ENCODE measurements around the gene SH3RF2.

The SH3RF2 gene

GRCh38 chr5:146048994-146049703 is 112.8 kb downstream of the SH3RF2 start:
- TF ChIP-seq TAF1 (IDR thresholded peaks at IDR 0.05; ENCODE audit: borderline replicate concordance, insufficient read depth, low read length) (no peak), POLR2AphosphoS5 (IDR thresholded peaks at IDR 0.05; ENCODE audit: low read depth, low read length) (no peak), FOXP2 (optimal IDR thresholded peaks at IDR 0.05; ENCODE audit: borderline replicate concordance, extremely low read depth, extremely low read length, insufficient read depth) (no peak), SIN3A (IDR thresholded peaks at IDR 0.05; ENCODE audit: borderline replicate concordance, insufficient read depth, low read length) (no peak)
- TF ChIP-seq, protein P1, sequence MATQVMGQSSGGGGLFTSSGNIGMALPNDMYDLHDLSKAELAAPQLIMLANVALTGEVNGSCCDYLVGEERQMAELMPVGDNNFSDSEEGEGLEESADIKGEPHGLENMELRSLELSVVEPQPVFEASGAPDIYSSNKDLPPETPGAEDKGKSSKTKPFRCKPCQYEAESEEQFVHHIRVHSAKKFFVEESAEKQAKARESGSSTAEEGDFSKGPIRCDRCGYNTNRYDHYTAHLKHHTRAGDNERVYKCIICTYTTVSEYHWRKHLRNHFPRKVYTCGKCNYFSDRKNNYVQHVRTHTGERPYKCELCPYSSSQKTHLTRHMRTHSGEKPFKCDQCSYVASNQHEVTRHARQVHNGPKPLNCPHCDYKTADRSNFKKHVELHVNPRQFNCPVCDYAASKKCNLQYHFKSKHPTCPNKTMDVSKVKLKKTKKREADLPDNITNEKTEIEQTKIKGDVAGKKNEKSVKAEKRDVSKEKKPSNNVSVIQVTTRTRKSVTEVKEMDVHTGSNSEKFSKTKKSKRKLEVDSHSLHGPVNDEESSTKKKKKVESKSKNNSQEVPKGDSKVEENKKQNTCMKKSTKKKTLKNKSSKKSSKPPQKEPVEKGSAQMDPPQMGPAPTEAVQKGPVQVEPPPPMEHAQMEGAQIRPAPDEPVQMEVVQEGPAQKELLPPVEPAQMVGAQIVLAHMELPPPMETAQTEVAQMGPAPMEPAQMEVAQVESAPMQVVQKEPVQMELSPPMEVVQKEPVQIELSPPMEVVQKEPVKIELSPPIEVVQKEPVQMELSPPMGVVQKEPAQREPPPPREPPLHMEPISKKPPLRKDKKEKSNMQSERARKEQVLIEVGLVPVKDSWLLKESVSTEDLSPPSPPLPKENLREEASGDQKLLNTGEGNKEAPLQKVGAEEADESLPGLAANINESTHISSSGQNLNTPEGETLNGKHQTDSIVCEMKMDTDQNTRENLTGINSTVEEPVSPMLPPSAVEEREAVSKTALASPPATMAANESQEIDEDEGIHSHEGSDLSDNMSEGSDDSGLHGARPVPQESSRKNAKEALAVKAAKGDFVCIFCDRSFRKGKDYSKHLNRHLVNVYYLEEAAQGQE (IDR thresholded peaks at IDR 0.05; ENCODE audit: insufficient read depth in 1 of 2, low read depth in 2 of 2, low read length in 2 of 2) = no peak

- no peak for TF ChIP-seq FOXP2 (optimal IDR thresholded peaks at IDR 0.05; ENCODE audit: borderline replicate concordance, extremely low read depth, extremely low read length, insufficient read depth)
- no peak for TF ChIP-seq TAF1 (IDR thresholded peaks at IDR 0.05; ENCODE audit: borderline replicate concordance, insufficient read depth, low read length)
- no peak for TF ChIP-seq POLR2AphosphoS5 (IDR thresholded peaks at IDR 0.05; ENCODE audit: low read depth, low read length)
- no peak for TF ChIP-seq SIN3A (IDR thresholded peaks at IDR 0.05; ENCODE audit: borderline replicate concordance, insufficient read depth, low read length)
- TF ChIP-seq, protein P1 (IDR thresholded peaks at IDR 0.05; ENCODE audit: insufficient read depth in 1 of 2, low read depth in 2 of 2, low read length in 2 of 2) = no peak
These were observed 113.3 kb downstream of the SH3RF2 start for GRCh38 chr5:146049704-146050026.

- no peak for TF ChIP-seq TAF1 (IDR thresholded peaks at IDR 0.05; ENCODE audit: borderline replicate concordance, insufficient read depth, low read length)
- no peak for TF ChIP-seq SIN3A (IDR thresholded peaks at IDR 0.05; ENCODE audit: borderline replicate concordance, insufficient read depth, low read length)
- no peak for TF ChIP-seq POLR2AphosphoS5 (IDR thresholded peaks at IDR 0.05; ENCODE audit: low read depth, low read length)
- TF ChIP-seq, protein P1 (IDR thresholded peaks at IDR 0.05; ENCODE audit: insufficient read depth in 1 of 2, low read depth in 2 of 2, low read length in 2 of 2) = no peak
- TF ChIP-seq FOXP2 (optimal IDR thresholded peaks at IDR 0.05; ENCODE audit: borderline replicate concordance, extremely low read depth, extremely low read length, insufficient read depth) = no peak
These were observed 113.7 kb downstream of the SH3RF2 start for GRCh38 chr5:146050086-146050485.

DNA sequence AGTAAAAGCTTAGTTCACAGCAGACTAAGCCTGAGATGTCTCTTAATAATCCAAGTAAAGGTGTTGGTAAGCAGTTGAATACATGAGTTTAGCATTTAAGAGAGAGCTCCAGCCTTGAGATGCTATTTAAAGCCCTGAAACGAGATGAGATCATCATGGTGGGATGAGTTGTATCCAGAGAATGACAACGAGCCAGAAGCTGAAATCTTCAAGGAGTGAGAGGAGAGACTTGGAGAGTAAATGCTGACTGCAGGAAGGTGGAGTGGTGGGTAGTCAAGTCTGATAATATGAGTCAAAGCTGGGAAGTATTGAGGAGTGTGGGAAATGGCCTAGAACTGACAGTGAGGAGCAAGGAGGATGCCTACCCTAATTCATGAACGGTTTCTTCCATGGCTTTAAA is 115.3 kb downstream of the SH3RF2 start:
- no peak for TF ChIP-seq FOXP2 (optimal IDR thresholded peaks at IDR 0.05; ENCODE audit: borderline replicate concordance, extremely low read depth, extremely low read length, insufficient read depth)

DNA sequence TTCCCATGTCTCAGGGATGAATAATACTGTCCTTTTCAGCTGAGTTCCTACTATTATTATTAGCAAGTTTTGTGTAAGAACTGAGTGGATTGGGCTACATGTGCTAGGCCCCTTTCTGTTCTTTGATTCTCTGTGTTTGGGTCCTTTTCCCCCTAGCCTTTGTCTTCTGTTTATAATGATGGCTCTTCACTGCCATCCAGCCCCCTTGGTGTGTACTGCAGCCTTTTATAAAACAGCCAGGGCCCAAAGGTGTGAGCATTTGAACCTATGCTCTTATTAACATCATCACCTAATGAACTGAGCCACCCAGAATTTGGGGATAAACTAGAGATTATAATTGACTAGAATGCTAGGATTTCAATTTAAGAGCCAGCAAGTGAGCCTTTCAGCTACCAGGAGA is 116.4 kb downstream of the SH3RF2 start:
- TF ChIP-seq, protein P1 (IDR thresholded peaks at IDR 0.05; ENCODE audit: insufficient read depth in 1 of 2, low read depth in 2 of 2, low read length in 2 of 2) = no peak
- no peak for TF ChIP-seq POLR2AphosphoS5 (IDR thresholded peaks at IDR 0.05; ENCODE audit: low read depth, low read length)
